IMR-90 (cell line): ENCODE results near the gene IL34. TPM values are rescaled to one million over a fixed set of nuclear protein-coding genes. Genes with fewer than 3 reads are reported as not detected.

Source experiments
- ATAC-seq: fragments of 200-7000 bp; cut with Tn5 transposase; 2 replicates; pipeline ENCODE4 v1.9.1; 2020; ENCODE audit warnings: low read depth, mild to moderate bottlenecking, moderate library complexity
- BruUV-seq: library from RNA; stranded (reverse); fragments of 400-500 nt; replicated peaks from 2 replicates; lab custom pipeline; 2021; lab: Mats Ljungman, UMichigan
- CTCF ChIA-PET: fragments of 300-600 bp; formaldehyde crosslinking; extraction: SDS; loops from one replicate; lab custom pipeline; 2021; ENCODE audit warnings: antibody characterized with exemption; lab: Yijun Ruan, JAX
- POLR2A ChIA-PET: fragments of 300-600 bp; sonication (Branson Sonifier 250); formaldehyde crosslinking; loops from one replicate; lab custom pipeline; 2022; ENCODE audit warnings: antibody characterized with exemption; ENCODE audit not compliant: unreplicated experiment; lab: Charles Lee
- DNase-seq: peaks from one replicate; pipeline ENCODE4 v3.0.0; 2013
- H2AFZ ChIP-seq: replicated peaks from 2 replicates; pipeline ENCODE3; 2013; ENCODE audit warnings: low read length, mild to moderate bottlenecking; ENCODE audit not compliant: poor library complexity
- H2AK5ac ChIP-seq: 2 replicates; pipeline ENCODE4 v1.6.1; 2013; ENCODE audit warnings: low read depth, low read length, inconsistent platforms
- H2AK9ac ChIP-seq: replicated peaks from 2 replicates; pipeline ENCODE3; 2013; ENCODE audit warnings: mild to moderate bottlenecking, low read depth, low read length, moderate library complexity; ENCODE audit not compliant: poor library complexity
- H2BK120ac ChIP-seq: 2 replicates; pipeline ENCODE4 v1.6.1; 2013; ENCODE audit warnings: low read depth, low read length, inconsistent platforms
- H2BK15ac ChIP-seq: 3 replicates; pipeline ENCODE4 v1.6.1; 2013; ENCODE audit warnings: low read depth, low read length, inconsistent platforms
- H2BK20ac ChIP-seq: 2 replicates; pipeline ENCODE4 v1.6.1; 2013; ENCODE audit warnings: low read depth, mild to moderate bottlenecking, inconsistent platforms, low read length, moderate library complexity
- H2BK5ac ChIP-seq: 2 replicates; pipeline ENCODE4 v1.6.1; 2013; ENCODE audit warnings: mild to moderate bottlenecking, low read depth, low read length, inconsistent platforms; ENCODE audit not compliant: poor library complexity, severe bottlenecking
- H3K14ac ChIP-seq: replicated peaks from 2 replicates; pipeline ENCODE4 v1.6.1; 2013; ENCODE audit warnings: low read depth, low read length, inconsistent platforms
- H3K18ac ChIP-seq: 2 replicates; pipeline ENCODE4 v1.6.1; 2013; ENCODE audit warnings: low read depth, low read length, control low read depth
- H3K23ac ChIP-seq: 2 replicates; pipeline ENCODE4 v1.6.1; 2013; ENCODE audit warnings: low read depth, low read length, inconsistent platforms
- H3K27ac ChIP-seq: 2 replicates; pipeline ENCODE4 v1.5.1; 2013; ENCODE audit warnings: mild to moderate bottlenecking, control low read depth, low read length; ENCODE audit not compliant: insufficient read depth
- H3K27me3 ChIP-seq: 2 replicates; pipeline ENCODE4 v1.6.1; 2013; ENCODE audit warnings: low read length; ENCODE audit not compliant: control insufficient read depth, insufficient read depth
- H3K36me3 ChIP-seq: 2 replicates; pipeline ENCODE4 v1.6.1; 2013; ENCODE audit warnings: low read length, mixed read lengths; ENCODE audit not compliant: control insufficient read depth, insufficient read depth
- H3K4ac ChIP-seq: 2 replicates; pipeline ENCODE4 v1.6.1; 2013; ENCODE audit warnings: low read depth, low read length, inconsistent platforms
- H3K4me1 ChIP-seq: 2 replicates; pipeline ENCODE4 v1.6.1; 2013; ENCODE audit warnings: low read length, mixed read lengths; ENCODE audit not compliant: control insufficient read depth, insufficient read depth
- H3K4me2 ChIP-seq: 2 replicates; pipeline ENCODE4 v1.6.1; 2013; ENCODE audit warnings: low read depth, mild to moderate bottlenecking, control low read depth, low read length, moderate library complexity
- H3K4me3 ChIP-seq: 2 replicates; pipeline ENCODE4 v1.5.1; 2013; ENCODE audit warnings: low read depth, mild to moderate bottlenecking, control low read depth, low read length, moderate library complexity; ENCODE audit not compliant: insufficient read depth
- H3K56ac ChIP-seq: 2 replicates; pipeline ENCODE4 v1.6.1; 2013; ENCODE audit warnings: low read length, inconsistent platforms; ENCODE audit not compliant: insufficient read depth; ENCODE audit errors: extremely low read depth
- H3K79me1 ChIP-seq, 2 experiments: 2 replicates each; pipeline ENCODE4 v1.6.1; 2013; ENCODE audit warnings: low read length in 2 of 2, inconsistent platforms in 1 of 2, low read depth in 1 of 2
- H3K9ac ChIP-seq: 2 replicates; pipeline ENCODE4 v1.6.1; 2013; ENCODE audit warnings: low read depth, low read length, control low read depth
- H3K9me1 ChIP-seq: 2 replicates; pipeline ENCODE4 v1.6.1; 2013; ENCODE audit warnings: low read length, inconsistent platforms; ENCODE audit not compliant: insufficient read depth
- H3K9me3 ChIP-seq: 2 replicates; pipeline ENCODE4 v1.6.1; 2013; ENCODE audit warnings: low read length; ENCODE audit not compliant: control insufficient read depth, insufficient read depth
- H4K20me1 ChIP-seq: 2 replicates; pipeline ENCODE4 v1.6.1; 2013; ENCODE audit warnings: low read length, inconsistent platforms; ENCODE audit not compliant: insufficient read depth
- H4K5ac ChIP-seq: 2 replicates; pipeline ENCODE4 v1.6.1; 2013; ENCODE audit warnings: mild to moderate bottlenecking, low read depth, low read length, control low read depth
- H4K8ac ChIP-seq, 2 experiments: 2 replicates each; pipeline ENCODE4 v1.6.1; 2013; ENCODE audit warnings: low read depth in 2 of 2, low read length in 2 of 2, control low read depth in 1 of 2, inconsistent platforms in 1 of 2
- H4K91ac ChIP-seq: 2 replicates; pipeline ENCODE4 v1.6.1; 2013; ENCODE audit warnings: low read depth, low read length, inconsistent platforms; ENCODE audit not compliant: insufficient read depth
- BHLHE40 ChIP-seq: fragments of 150-350 bp; IDR thresholded peaks from 2 replicates; pipeline ENCODE4 v1.6.1; 2016; ENCODE audit warnings: mild to moderate bottlenecking, low read depth, low read length
- WGBS, 2 experiments: methylation state at CpG; one replicate each; pipeline versions ENCODE4 v1.1.5 to v1.1.7; 2013; ENCODE audit warnings: missing lambda C conversion rate in 2 of 2; ENCODE audit not compliant: insufficient read length in 1 of 2; ENCODE audit errors: extremely low coverage in 2 of 2; 5-methylcytosine and 5-hydroxymethylcytosine counted together
- dilution Hi-C: fragments of 300-500 bp; cut with HindIII; formaldehyde crosslinking; loops from one replicate; pipeline ENCODE4 v1.14.3; 2018; ENCODE audit warnings: low sequenced_read_pairs; ENCODE audit not compliant: unreplicated experiment
- in situ Hi-C: fragments of 300-500 bp; cut with MboI; formaldehyde crosslinking; loops from 3 replicates; pipeline ENCODE4 v1.14.3; 2019; ENCODE audit warnings: low sequenced_read_pairs, inconsistent platforms, mixed read lengths
- intact Hi-C: fragments of 100-400 bp; cut with micrococcal nuclease; formaldehyde crosslinking; loops from 2 replicates; pipeline ENCODE4 v1.10.0; 2022
- polyA plus RNA-seq, 3 experiments: library from polyadenylated mRNA; depleted of rRNA; stranded (reverse); fragments of >200 nt; gene quantifications; 2 replicates each; pipeline ENCODE4 v1.2.3, GENCODE V29; 2012; ENCODE audit warnings: low replicate concordance in 1 of 3
- total RNA-seq: library from RNA; depleted of rRNA; stranded (reverse); fragments of >200 nt; gene quantifications from 2 replicates; pipeline ENCODE4 v1.2.3, GENCODE V29; 2012
- TF ChIP-seq, protein P1 (sequence below): fragments of 150-350 bp; IDR thresholded peaks from 2 replicates; pipeline ENCODE4 v1.6.1; 2017; ENCODE audit warnings: mild to moderate bottlenecking, antibody characterized with exemption, low read length, low read depth

Gene IL34
- total and polyA plus RNA-seq, 2 of the 4 experiments (the other 2 are of a cell fraction): 1.3 to 2.5 TPM

DNA sequence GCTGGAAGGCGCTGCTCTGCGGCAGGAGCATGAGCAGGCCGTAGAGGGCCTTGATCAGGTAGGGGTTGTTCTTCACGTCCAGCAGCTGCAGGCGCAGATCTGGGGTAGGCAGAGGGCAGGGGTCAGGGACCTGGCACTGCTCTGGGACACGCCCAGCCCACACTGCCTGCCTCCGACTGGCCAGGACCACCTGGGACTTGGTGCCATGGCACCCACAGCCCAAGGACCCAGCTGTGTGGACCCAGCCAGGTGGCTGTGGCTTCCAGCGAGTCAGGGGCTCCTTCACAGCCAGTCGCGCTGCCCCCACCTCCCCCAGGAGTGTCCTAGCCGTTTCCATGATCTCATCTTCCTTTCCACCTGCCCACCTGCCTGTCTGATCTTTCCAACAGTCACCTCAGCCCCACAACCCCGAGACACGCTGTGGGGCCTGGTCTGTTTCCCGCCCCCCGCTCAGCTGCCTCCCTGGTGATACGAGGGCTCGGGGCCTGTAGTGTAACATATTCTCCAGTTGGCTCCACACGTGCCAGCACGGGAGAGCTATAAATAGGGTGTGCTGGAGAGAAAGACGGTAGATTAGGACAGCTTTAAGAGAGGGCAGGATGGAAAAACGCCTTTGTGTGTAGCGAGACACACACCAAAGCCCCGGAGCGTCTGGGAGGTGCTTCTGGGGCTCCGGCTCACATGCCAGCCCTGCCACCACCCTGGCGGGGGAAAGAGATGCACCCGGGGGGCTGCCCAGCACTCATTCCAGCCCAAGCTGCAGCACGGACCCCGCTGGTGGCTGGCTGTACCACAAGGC is 46.7 kb downstream of the IL34 start:
- no peak for ATAC-seq
- POLR2A ChIA-PET: interaction anchor here (0.8 kb wide), 1 partner anchor 10 kb away, joined by 14 read pairs; no protein-coding TSS in a partner anchor
- no TSS peak for BruUV-seq

More for the DNA sequence above, 46.7 kb downstream of the IL34 start:
- Histone ChIP-seq H4K8ac (peak overlapping the region; percentile 69 to 97), H2BK15ac (peak overlapping the region; percentile 94), H3K79me1 (peaks cover 3 to 58% of the 10 kb centered on the region in 2 experiments; a peak in 3 of 4 replicates), H2BK120ac (peak overlapping the region; percentile 99), H3K9me1 (peaks cover 58% of the 10 kb centered on the region), H3K14ac (peak overlapping the region; percentile 90), H3K4ac (peak overlapping the region; percentile 98), H2AFZ (peak overlapping the region; percentile 82), H3K18ac (peak overlapping the region; percentile 73), H3K4me3 (no peak overlapping the region), H3K9ac (peak overlapping the region; percentile 26; the same call in 1 of the 2 replicates), H2BK5ac (peak overlapping the region; percentile 96), H4K91ac (peak overlapping the region; percentile 99), H4K20me1 (no peaks in the 10 kb centered on the region), H2AK5ac (peak overlapping the region; percentile 100), H3K9me3 (no peaks in the 10 kb centered on the region), H2BK20ac (peak overlapping the region; percentile 98), H3K27me3 (no peaks in the 10 kb centered on the region), H3K23ac (peak overlapping the region; percentile 91), H3K4me2 (no peak overlapping the region), H3K56ac (peak overlapping the region; percentile 79), H3K27ac (peak overlapping the region; percentile 87), H4K5ac (peak overlapping the region; percentile 48), H3K36me3 (no peaks in the 10 kb centered on the region), H2AK9ac (peak overlapping the region; percentile 100), H3K4me1 (peaks cover 59% of the 10 kb centered on the region)
- DNase-seq: no peak
- in situ Hi-C loops (loop anchor here (25.0 kb wide), 1 partner anchor 669 kb away; the partner anchor contains the start of gene CALB2), dilution Hi-C loops (no loop called here), intact Hi-C loops (loop anchor here (2.0 kb wide), 1 partner anchor 14 kb away; no protein-coding TSS in a partner anchor)
- WGBS, 2 experiments: 74% methylated on average over 15 of the region's 29 CpGs; no CpG with 5 or more reads in 1 of the 2 experiments
- TF ChIP-seq, protein P1, sequence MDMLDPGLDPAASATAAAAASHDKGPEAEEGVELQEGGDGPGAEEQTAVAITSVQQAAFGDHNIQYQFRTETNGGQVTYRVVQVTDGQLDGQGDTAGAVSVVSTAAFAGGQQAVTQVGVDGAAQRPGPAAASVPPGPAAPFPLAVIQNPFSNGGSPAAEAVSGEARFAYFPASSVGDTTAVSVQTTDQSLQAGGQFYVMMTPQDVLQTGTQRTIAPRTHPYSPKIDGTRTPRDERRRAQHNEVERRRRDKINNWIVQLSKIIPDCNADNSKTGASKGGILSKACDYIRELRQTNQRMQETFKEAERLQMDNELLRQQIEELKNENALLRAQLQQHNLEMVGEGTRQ: no peak
- peak; percentile 77 for TF ChIP-seq BHLHE40
- CTCF ChIA-PET: interaction anchor here (1.1 kb wide), 1 partner anchor 78 kb away, joined by 3 read pairs; no protein-coding TSS in a partner anchor
